Activated T-helper 9 cell treated with anti-CD3 and anti-CD28 coated beads, Interleukin-2, amount 50 U/mL, for 16 hours (primary cell): ENCODE data around the gene DSCAM.
"Not testable (repeated sequence)": the region's sequence is repeated elsewhere in the genome, so short reads cannot be mapped to it uniquely, and the experiment has no call there.

Experiments used
- DNase-seq: peaks from one replicate; pipeline ENCODE4 v3.0.0-alpha.2; 2020; ENCODE audit warnings: low read depth

DSCAM gene

GRCh38 chr21:40242586-40243265, 604.2 kb downstream of the DSCAM start:
- no peak for DNase-seq

DNA sequence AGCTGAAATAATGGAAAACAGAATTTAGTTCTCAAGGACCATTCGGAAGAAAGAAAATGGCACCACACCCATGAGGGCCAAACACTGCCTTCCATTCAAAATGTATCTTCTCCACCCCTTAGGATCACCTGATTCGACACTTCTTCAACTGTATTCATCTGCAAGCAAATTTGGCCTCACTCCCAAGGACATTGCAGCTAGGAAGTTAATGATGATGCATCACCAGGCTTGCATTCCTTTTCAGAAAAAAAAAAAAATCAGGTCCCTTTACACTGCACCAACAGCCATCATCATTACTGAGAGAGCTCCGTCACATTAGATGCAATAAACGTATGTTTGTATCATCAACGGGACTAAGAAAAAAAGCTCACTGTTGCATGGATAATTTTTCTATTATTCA, 611.4 kb downstream of the DSCAM start:
- no peak for DNase-seq

GRCh38 chr21:40231979-40232378, 615.0 kb downstream of the DSCAM start:
- DNase-seq, result no peak

GRCh38 chr21:40227096-40227495, 619.9 kb downstream of the DSCAM start:
- no peak for DNase-seq

DNA sequence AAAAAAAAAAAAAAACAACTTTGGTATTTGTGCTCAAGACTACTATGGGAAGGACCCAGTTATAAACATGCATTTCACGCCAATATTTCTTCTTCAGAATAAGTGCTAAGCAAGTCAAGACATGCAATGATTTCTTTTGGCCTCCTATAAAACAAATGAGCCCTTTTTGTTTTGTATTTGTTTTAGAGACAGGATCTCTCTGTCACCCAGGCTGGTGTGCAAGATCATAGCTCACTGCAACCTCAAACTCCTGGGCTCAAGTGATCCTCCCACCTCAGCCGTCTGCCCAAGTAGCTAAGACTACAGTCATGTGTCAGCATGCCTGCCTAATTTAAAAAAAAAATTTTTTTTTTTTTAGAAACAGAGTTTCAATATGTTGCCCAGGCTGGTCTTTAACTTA, 631.0 kb downstream of the DSCAM start:
- no peak for DNase-seq

DNA sequence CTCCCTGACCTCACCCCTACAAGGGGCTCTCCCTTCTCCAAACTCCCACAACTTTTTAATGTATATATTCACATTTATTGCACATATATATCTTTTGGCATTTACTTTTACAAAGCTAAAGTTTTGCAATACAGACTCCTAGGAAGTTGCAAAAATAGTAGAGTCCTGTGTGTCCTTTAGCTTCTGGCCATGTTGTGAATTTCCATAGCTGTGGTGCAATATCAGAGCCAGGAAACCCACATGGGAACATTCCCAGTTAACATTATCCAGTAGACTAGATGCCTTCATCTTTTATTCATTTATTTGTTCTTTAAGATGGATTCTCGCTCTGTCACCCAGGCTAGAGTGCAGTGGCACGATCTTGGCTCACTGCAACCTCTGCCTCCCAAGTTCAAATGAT, 636.7 kb downstream of the DSCAM start:
- no peak for DNase-seq

GRCh38 chr21:40208948-40209345, 638.0 kb downstream of the DSCAM start:
- no peak for DNase-seq

GRCh38 chr21:40208206-40208947, 638.6 kb downstream of the DSCAM start:
- no peak for DNase-seq

DNA sequence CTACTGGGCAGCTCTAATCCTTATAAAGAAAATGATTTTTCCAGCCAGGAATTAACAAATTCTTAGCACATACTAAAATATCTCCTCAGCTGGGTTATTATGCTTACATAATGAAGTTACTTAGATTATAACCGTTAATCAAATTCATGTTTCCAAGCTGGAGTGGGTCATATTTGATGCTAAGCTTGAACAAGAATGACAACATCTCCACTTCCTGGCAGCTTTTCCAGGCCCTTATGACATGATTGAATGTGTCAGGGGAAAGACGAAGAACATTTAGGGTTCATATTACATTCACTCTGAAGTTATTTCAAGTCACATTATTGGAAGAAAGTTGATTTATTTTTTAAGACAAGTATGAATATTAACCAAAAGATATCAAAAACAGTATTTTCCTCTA, 646.0 kb downstream of the DSCAM start:
- no peak for DNase-seq

GRCh38 chr21:40200126-40200525, 646.8 kb downstream of the DSCAM start:
- DNase-seq, result no peak

DNA sequence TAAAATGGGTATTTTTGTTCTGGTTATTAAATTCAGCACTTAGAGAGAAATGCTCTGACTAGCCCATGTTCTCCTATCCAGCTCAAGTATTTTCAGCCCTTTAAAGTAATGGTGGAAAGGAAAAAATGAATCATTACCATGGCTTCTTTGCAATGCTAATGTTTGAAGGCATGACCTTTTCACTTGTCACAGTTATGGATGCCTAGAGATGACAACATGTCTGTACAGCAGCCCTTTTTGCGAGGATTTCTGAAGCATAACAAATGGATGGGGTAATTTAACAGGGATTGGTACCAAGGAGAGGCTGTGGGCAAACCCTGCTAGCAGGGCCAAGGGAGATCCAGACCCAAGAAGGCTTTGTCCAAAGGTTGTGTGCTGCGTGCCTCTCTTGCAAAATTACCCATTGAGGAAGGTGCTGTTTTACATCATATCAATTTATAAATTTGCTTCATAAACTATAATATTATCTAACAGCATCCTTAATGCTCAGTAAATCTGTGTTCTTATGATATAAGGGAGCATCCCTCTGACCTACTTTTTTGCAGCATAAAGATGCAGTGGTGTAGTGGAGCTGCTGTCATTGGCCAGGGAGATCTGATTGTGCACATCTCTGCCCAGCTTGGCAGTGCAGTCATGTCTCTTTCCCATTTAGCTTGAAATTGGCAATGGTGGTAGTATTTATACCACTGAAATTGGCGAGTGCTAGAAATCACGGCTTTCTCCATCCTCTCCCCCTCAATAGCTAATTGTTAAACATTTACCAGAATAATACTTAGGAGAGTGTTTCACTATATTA, 652.6 kb downstream of the DSCAM start:
- no peak for DNase-seq

DNA sequence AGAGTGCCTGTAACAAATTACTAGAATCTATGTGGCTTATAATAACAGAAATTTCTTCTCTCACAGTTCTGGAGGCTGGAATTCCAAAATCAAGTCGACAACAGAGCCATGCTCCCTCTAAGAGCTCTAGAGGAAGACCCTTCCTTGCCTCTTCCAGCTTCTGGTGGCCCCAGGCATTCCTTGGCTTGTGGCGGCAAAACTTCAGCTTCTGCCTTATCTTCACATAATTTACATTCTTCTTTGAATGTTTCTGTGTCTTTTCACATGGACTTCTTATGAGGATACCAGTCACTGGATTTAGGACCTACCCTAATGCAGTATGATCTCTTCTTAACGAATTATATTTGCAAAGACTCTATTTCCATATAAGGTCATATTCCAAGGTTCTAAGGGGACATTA, 655.3 kb downstream of the DSCAM start:
- no peak for DNase-seq

DNA sequence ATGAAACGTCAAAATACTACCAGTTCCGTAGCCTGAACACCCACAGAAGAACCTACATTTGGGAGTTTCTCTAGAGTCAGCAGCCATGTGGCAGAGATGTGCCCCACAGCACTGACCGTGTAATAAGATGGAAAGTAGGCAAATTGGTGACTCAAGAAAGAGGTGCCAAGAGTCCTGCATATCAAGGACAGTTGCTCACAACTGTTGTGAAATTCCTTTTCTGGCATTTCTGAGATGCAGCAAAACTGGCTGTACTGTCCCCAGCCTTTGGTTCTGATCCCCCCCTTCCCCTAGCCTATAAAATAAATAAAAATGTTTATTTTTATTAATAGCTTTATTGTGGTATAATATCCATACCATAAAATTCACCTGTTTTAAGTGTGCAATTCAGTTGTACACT, 655.8 kb downstream of the DSCAM start:
- DNase-seq, result no peak

- no peak for DNase-seq
These were observed 658.9 kb downstream of the DSCAM start for GRCh38 chr21:40187946-40188654.

DNA sequence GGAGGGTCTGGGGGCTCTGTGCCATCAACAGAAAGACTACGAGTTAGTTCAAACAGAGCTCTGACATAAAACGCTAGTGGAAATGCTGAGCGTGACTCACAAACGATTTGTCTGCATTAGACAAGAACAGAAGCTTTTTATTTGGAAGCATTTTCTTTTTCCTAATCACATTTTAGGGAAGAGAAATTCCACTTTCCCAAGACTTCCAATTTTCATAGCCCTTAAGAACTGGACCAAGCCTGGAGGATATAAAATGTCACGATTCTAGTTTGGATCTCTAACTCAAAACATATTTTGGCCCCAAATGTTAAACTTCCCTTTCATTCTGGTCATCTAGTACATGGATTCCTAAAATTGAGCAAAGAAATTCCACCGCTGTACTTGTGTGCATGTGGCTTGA, 659.7 kb downstream of the DSCAM start:
- no peak for DNase-seq

GRCh38 chr21:40186045-40186444, 660.9 kb downstream of the DSCAM start:
- DNase-seq, result no peak

DNA sequence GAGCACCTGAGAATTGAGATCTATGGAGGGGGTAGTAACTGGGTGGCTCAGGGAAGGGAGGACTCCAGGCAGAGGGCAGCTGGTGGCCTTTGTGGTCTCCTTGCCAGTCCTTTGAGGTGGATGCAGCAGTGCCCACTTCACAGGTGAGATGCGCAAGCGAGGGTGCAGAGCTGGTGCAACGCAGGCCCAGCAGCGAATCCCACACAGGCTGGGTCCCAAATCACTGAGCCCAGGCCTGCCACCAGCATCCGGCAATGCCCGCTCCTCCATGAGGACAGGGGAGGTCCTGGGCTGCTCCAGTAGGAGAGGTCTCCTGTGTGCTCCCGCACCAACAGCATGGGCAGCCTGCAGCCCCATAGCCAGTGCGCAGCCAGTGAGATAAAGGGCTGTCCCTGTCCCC, 661.8 kb downstream of the DSCAM start:
- DNase-seq, result no peak

DNA sequence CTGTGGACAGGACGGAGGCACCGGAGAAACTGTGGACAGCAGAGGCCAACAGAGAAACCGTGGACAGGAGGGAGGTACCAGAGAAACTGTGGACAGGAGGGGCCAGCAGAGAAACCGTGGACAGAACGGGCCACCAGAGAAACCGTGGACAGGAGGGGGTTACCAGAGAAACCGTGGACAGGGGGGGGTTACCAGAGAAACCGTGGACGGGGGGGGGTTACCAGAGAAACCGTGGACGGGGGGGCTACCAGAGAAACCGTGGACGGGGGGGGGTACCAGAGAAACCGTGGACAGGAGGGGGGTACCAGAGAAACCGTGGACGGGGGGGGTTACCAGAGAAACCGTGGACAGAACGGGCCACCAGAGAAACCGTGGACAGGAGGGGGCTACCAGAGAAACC, 664.5 kb downstream of the DSCAM start:
- not testable (repeated sequence) for DNase-seq

- no peak for DNase-seq
These were observed 667.8 kb downstream of the DSCAM start for GRCh38 chr21:40179166-40179565.

DNA sequence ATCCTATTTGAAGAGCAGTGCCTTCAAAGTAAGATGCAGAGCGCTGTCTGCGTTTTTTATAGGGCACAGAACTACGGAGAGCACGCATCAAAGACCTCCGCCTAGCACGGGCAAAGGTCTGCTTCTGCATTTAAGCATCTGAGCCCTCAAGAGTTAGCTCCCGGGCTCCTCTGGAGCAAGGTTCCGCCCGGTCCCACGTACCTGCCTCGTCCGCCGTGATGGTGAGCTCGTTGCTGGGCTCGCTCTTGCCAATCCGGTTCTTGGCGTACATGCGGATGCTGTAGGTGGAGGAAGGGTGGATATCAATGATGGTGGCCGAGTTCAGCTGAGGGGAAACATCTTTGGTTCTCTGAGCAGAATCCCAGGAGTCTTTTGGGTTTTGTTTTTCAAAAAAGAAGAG, 668.2 kb downstream of the DSCAM start:
- no peak for DNase-seq

DNA sequence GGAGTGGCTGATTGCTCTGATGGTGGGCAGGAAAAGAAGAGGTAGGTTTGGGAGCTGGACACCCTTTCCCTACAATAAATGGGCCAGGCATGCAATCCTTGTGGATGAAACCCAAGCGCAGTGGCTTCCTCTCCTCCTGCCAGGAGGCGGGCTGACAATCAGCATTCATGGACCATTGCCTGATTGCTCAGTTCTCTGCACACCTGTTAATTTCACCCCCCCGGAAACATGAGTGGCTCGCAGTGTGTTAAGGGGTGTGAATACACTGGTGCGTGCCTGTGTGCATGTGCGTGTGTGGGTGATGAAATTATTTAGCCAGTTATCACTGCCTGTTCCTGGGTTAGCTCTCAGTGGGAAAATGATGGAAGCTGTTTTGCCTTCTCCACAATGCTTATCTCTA, 669.0 kb downstream of the DSCAM start:
- no peak for DNase-seq

- no peak for DNase-seq
These were observed 670.2 kb downstream of the DSCAM start for GRCh38 chr21:40176724-40177123.
